ENCODE data around the gene LAMA3. TPM values are rescaled to one million over a fixed set of nuclear protein-coding genes. Genes with fewer than 3 reads are reported as not detected.
A peak's percentile ranks its signal among the peaks of the same experiment; 100 is the strongest.

The LAMA3 gene, protein sequence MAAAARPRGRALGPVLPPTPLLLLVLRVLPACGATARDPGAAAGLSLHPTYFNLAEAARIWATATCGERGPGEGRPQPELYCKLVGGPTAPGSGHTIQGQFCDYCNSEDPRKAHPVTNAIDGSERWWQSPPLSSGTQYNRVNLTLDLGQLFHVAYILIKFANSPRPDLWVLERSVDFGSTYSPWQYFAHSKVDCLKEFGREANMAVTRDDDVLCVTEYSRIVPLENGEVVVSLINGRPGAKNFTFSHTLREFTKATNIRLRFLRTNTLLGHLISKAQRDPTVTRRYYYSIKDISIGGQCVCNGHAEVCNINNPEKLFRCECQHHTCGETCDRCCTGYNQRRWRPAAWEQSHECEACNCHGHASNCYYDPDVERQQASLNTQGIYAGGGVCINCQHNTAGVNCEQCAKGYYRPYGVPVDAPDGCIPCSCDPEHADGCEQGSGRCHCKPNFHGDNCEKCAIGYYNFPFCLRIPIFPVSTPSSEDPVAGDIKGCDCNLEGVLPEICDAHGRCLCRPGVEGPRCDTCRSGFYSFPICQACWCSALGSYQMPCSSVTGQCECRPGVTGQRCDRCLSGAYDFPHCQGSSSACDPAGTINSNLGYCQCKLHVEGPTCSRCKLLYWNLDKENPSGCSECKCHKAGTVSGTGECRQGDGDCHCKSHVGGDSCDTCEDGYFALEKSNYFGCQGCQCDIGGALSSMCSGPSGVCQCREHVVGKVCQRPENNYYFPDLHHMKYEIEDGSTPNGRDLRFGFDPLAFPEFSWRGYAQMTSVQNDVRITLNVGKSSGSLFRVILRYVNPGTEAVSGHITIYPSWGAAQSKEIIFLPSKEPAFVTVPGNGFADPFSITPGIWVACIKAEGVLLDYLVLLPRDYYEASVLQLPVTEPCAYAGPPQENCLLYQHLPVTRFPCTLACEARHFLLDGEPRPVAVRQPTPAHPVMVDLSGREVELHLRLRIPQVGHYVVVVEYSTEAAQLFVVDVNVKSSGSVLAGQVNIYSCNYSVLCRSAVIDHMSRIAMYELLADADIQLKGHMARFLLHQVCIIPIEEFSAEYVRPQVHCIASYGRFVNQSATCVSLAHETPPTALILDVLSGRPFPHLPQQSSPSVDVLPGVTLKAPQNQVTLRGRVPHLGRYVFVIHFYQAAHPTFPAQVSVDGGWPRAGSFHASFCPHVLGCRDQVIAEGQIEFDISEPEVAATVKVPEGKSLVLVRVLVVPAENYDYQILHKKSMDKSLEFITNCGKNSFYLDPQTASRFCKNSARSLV (N-terminal part only)
- 10 to 100 TPM; 16.9 to 57.5 (median 48.3) TPM for total RNA-seq

DNA sequence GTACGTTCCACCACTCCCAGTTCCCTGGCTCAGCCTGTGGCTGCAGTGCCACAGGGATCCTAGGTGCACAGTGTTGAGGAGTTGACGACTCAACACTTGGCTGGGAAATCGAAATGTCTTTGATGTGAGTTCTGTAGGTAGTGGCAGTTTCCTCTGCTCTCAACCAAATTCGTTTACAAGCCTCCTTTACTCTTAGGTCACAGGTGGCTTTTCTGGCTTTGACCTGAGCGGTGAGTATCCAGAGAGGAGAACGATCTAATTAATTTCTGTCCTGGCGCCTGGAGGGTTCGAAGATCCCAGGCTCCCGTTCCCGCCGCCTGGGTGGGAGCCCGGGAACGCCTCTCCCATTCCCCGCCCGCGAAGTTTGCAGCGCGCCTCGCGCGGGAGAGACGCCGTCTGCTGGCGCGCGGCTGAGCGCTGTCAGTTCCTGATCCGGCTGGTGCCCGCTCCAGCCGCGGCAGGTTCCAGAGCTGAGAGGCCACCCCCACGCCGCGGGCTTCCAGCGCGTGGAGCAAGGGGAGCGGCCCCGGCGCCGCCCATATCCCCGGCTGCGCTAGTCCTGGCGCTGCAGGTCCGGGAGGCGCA, at the start of gene LAMA3:
Gene LAMA3, plus strand, starts transcription at position 423 of the 585 bp plus-strand sequence. CDS start 231 bp downstream, outside the sequence.
- ATAC-seq (ENCODE audit: low FRiP score), result peak; percentile 95
- TF ChIP-seq, protein P1, sequence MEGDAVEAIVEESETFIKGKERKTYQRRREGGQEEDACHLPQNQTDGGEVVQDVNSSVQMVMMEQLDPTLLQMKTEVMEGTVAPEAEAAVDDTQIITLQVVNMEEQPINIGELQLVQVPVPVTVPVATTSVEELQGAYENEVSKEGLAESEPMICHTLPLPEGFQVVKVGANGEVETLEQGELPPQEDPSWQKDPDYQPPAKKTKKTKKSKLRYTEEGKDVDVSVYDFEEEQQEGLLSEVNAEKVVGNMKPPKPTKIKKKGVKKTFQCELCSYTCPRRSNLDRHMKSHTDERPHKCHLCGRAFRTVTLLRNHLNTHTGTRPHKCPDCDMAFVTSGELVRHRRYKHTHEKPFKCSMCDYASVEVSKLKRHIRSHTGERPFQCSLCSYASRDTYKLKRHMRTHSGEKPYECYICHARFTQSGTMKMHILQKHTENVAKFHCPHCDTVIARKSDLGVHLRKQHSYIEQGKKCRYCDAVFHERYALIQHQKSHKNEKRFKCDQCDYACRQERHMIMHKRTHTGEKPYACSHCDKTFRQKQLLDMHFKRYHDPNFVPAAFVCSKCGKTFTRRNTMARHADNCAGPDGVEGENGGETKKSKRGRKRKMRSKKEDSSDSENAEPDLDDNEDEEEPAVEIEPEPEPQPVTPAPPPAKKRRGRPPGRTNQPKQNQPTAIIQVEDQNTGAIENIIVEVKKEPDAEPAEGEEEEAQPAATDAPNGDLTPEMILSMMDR (IDR thresholded peaks at IDR 0.05), result no peak
- no peak for DNase-seq (ENCODE audit: low spot score)

DNA sequence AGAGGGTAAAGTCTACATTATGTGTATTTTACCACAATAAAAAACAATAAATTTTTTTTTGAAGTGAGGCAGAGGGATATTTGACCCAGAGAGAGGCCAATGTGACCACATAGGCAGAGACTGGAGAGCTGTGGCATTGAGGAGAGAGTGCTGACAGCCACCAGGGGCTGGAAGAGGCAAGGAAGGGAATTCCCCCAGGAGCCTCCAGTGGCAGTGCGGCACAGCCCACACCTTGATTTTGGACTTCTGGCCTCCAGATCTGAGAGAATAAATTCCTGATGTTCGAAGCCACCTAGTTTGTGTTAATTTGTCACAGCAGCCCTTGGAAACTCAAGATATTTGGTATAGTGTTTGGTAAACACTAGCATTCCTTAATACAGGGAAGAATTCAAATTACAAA, 49.2 kb upstream of the LAMA3 start:
- TF ChIP-seq, protein P1 (IDR thresholded peaks at IDR 0.05), result no peak
- ATAC-seq (ENCODE audit: low FRiP score) (no peak), DNase-seq (ENCODE audit: low spot score) (no peak)

DNA sequence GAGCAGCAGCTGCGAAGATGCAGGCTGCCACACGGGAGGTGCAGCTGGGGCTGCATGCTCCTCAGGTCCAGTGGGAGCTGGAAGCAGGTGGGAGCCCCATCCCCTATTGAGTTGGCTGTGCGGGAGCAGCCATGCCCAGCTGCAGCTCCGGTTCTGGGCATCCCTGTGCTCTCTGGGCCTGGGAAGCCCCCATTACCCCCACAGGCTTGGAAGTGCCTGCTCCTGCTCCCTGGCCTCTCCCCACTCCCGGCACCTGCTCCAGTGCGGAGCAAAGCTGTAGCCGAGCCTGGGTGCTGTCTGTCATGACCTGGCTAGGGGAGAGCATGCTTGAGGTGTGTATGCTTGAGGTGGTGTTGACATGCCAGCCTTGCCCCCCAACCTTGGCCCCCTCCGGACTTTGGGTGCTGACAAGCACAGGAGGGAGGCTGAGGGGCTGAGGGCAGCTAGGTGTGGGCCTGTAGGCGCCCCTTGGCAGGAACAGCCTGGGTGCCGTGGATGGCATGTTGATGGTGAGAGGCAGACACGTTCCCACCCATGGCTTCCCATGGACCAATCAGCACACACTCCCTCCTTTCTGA, 48.0 kb upstream of the LAMA3 start:
- DNase-seq (ENCODE audit: low spot score) (no peak), ATAC-seq (ENCODE audit: low FRiP score) (no peak)
- TF ChIP-seq, protein P1 (IDR thresholded peaks at IDR 0.05), result no peak

DNA sequence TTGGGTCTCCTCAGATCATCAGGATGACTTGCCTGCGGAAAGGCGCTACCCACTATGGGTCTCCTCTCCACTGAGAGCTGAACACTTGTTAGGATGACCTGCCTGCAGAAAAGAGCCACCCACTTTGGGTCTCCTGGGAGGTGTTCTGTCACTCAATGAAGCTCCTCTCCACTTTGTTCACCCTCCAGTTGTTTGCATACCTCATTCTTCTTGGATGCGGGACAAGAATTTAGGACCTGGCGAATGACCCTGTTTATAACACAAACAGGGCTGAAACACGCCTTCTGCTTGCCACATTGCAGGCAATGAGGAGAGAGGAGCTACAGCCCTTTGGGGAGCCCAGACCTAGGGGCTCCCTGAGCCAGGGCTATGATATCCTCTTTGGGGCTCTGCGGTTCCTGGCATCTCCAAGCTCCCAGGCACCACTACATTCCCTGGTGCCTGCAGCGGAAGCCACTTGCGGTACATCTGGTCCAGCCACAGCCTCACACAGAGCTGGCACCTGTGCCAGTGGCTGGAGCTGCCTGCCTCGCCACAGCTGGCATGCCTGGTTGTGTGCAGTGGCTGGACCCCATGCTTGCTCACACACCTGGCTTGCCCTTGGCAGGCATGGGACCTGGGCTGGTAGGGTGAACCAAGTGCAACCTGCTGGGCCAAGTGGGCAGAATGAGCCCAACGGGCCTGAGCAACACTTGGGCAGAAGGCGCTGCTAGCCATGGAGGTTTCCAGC, 47.2 kb upstream of the LAMA3 start:
- no peak for ATAC-seq (ENCODE audit: low FRiP score)
- DNase-seq (ENCODE audit: low spot score), result no peak
- TF ChIP-seq, protein P1 (IDR thresholded peaks at IDR 0.05), result no peak

DNA sequence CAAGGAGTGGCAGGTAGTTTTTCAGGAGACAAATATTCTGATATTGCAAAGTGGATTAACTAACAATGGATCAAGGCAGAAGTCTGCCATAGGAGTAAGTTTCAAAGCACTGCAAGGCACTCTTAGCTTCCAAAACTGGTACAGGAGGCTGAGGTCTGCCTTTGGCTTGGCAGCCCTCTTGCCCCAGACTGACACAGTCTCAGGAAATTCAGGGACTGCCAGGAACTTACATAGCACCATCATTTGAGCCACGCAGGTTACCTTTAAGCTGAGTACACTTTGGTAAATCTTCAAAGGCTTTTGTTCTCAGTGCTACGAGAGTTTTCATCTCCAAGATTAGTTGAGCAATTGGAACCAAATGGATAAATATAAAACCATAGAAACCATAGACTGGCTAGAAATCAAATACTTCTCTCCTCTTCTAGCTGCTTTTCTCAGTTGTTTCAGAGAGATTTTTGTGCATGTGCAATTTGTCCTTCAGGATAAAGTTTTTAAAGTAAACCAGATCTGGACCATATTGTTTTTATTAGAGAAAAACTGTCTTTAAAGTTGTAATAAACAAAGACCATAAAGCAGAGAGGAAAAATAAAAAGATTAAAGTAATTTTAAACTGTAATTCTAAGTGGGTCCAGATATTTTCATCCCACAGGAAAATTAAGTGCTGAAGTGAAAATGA, 45.3 kb upstream of the LAMA3 start:
- ATAC-seq (ENCODE audit: low FRiP score), result no peak
- TF ChIP-seq, protein P1 (IDR thresholded peaks at IDR 0.05), result no peak
- DNase-seq (ENCODE audit: low spot score), result no peak

Measured in omental fat pad (tissue), 4 donors.